Liver (tissue), 9 donors: ENCODE measurements around the gene SPN. TPM values are rescaled to one million over a fixed set of nuclear protein-coding genes. Genes with fewer than 3 reads are reported as not detected.
"Not testable (repeated sequence)": the region's sequence is repeated elsewhere in the genome, so short reads cannot be mapped to it uniquely, and the experiment has no call there.

Experiments used
- DNase-seq: peaks from one replicate; pipeline ENCODE4 v3.0.0-alpha.2; 2017; ENCODE audit warnings: low spot score
- H3K27ac ChIP-seq, 2 donors: one replicate each; pipeline ENCODE4 v1.7.0; 2013; ENCODE audit warnings: inconsistent platforms in 2 of 2, low read length in 2 of 2, control low read depth in 1 of 2, low read depth in 1 of 2, mild to moderate bottlenecking in 1 of 2
- H3K27me3 ChIP-seq, 4 donors: one replicate each; pipeline versions ENCODE4 v1.6.1 to v1.7.0; 2013; ENCODE audit warnings: low read length in 3 of 4, inconsistent platforms in 1 of 4, mild to moderate bottlenecking in 1 of 4, moderate library complexity in 1 of 4; ENCODE audit not compliant: control insufficient read depth in 4 of 4, insufficient read depth in 4 of 4
- H3K36me3 ChIP-seq, 4 donors: one replicate each; pipeline versions ENCODE4 v1.6.1 to v1.7.0; 2013; ENCODE audit warnings: low read length in 3 of 4, mild to moderate bottlenecking in 3 of 4, low read depth in 1 of 4, moderate library complexity in 1 of 4; ENCODE audit not compliant: control insufficient read depth in 4 of 4, insufficient read depth in 3 of 4
- H3K4me1 ChIP-seq, 4 donors: one replicate each; pipeline versions ENCODE4 v1.6.1 to v1.7.0; 2013; ENCODE audit warnings: low read length in 3 of 4, mild to moderate bottlenecking in 3 of 4, moderate library complexity in 1 of 4; ENCODE audit not compliant: control insufficient read depth in 4 of 4, insufficient read depth in 4 of 4
- H3K4me3 ChIP-seq, 3 donors: one replicate each; pipeline versions ENCODE4 v1.6.1 to v1.7.0; 2013; ENCODE audit warnings: low read length in 3 of 3, control low read depth in 1 of 3, low read depth in 1 of 3, mild to moderate bottlenecking in 1 of 3
- H3K9ac ChIP-seq, 2 donors: one replicate each; pipeline ENCODE4 v1.7.0; 2013; ENCODE audit warnings: low read length in 2 of 2, mild to moderate bottlenecking in 2 of 2, moderate library complexity in 2 of 2, control low read depth in 1 of 2, low read depth in 1 of 2
- H3K9me3 ChIP-seq, 4 donors: one replicate each; pipeline versions ENCODE4 v1.6.1 to v1.7.0; 2013; ENCODE audit warnings: low read length in 3 of 4; ENCODE audit not compliant: control insufficient read depth in 4 of 4
- ATF3 ChIP-seq: IDR thresholded peaks from 2 replicates; pipeline ENCODE4 v1.6.1; 2016; ENCODE audit warnings: antibody characterized with exemption
- CTCF ChIP-seq: fragments of 150-350 bp; IDR thresholded peaks from 2 replicates; pipeline ENCODE4 v1.5.1; 2017; ENCODE audit warnings: improper control_type of control experiment, low read depth, low read length; ENCODE audit not compliant: missing input control
- FOXA1 ChIP-seq: IDR thresholded peaks from 2 replicates; pipeline ENCODE4 v1.6.1; 2016; ENCODE audit warnings: antibody characterized with exemption
- FOXA2 ChIP-seq: IDR thresholded peaks from 2 replicates; pipeline ENCODE4 v1.6.1; 2016; ENCODE audit warnings: antibody characterized with exemption
- GABPA ChIP-seq, 2 donors: IDR thresholded peaks in 1 of 2; conservative IDR thresholded peaks in 1 of 2; 2 replicates each; pipeline ENCODE4 v1.6.1; 2016; ENCODE audit warnings: antibody characterized with exemption in 2 of 2, mild to moderate bottlenecking in 1 of 2, moderate library complexity in 1 of 2
- HNF4A ChIP-seq, 2 donors: conservative IDR thresholded peaks; 2 replicates each; pipeline ENCODE4 v1.6.1; 2016; ENCODE audit warnings: antibody characterized with exemption in 2 of 2, mild to moderate bottlenecking in 2 of 2
- HNF4G ChIP-seq: IDR thresholded peaks from 2 replicates; pipeline ENCODE4 v1.6.1; 2016; ENCODE audit warnings: antibody characterized with exemption
- JUND ChIP-seq, 2 donors: IDR thresholded peaks; 2 replicates each; pipeline ENCODE4 v1.6.1; 2016; ENCODE audit warnings: antibody characterized with exemption in 2 of 2
- MAX ChIP-seq: IDR thresholded peaks from 2 replicates; pipeline ENCODE4 v1.6.1; 2016; ENCODE audit warnings: antibody characterized with exemption
- NR2F2 ChIP-seq: IDR thresholded peaks from 2 replicates; pipeline ENCODE4 v1.6.1; 2016; ENCODE audit warnings: antibody characterized with exemption
- REST ChIP-seq: IDR thresholded peaks from 2 replicates; pipeline ENCODE4 v1.6.1; 2016; ENCODE audit warnings: antibody characterized with exemption, mild to moderate bottlenecking
- RXRA ChIP-seq, 2 donors: IDR thresholded peaks; 2 replicates each; pipeline ENCODE4 v1.6.1; 2017 to 2018; ENCODE audit warnings: antibody characterized with exemption in 2 of 2, mild to moderate bottlenecking in 1 of 2
- SP1 ChIP-seq: IDR thresholded peaks from 2 replicates; pipeline ENCODE4 v1.6.1; 2018; ENCODE audit warnings: antibody characterized with exemption, mild to moderate bottlenecking
- YY1 ChIP-seq: IDR thresholded peaks from 2 replicates; pipeline ENCODE4 v1.6.1; 2016; ENCODE audit warnings: antibody characterized with exemption, mild to moderate bottlenecking
- ZBTB33 ChIP-seq: IDR thresholded peaks from 2 replicates; pipeline ENCODE4 v1.6.1; 2016; ENCODE audit warnings: antibody characterized with exemption
- WGBS: extraction: QIAGEN DNeasy Blood & Tissue Kit; methylation state at CpG from one replicate; pipeline ENCODE4 v1.1.7; 2013; 5-methylcytosine and 5-hydroxymethylcytosine counted together
- polyA plus RNA-seq, 2 donors: library from polyadenylated mRNA; stranded (reverse) in 1 of 2; unstranded in 1 of 2; fragments of 200-250 nt in 1 of 2; fragments of >200 nt in 1 of 2; fragmentation: Nextera tagmentation in 1 of 2; extraction: Ambion mirVana in 1 of 2; gene quantifications; one replicate each; pipeline versions ENCODE4 v1.2.1 to v1.2.3, GENCODE V29; 2013 to 2015
- total RNA-seq, 2 donors: library from RNA; depleted of rRNA; stranded (reverse); fragments of >200 nt; gene quantifications; one replicate each; pipeline ENCODE4 v1.2.3, GENCODE V29; 2014
- donor health status: healthy.
- donor health status: healthy.
- donor health status: healthy.
- donor health status: healthy.
- donor health status: healthy.

Gene SPN
- total and polyA plus RNA-seq, 4 donors: 0.85 to 31.2 (median 0.91) TPM

GRCh38 chr16:29665294-29666077 lies 2.4 kb downstream of the SPN start (continued):
- TF ChIP-seq MAX (no peak), JUND (IDR thresholded peaks at IDR 0.05) (no peak), FOXA2 (no peak), FOXA1 (no peak), ATF3 (no peak), SP1 (no peak)

- not testable (repeated sequence) for H3K4me3 ChIP-seq, DNase-seq, H3K9me3 ChIP-seq, H3K27me3 ChIP-seq, H3K4me1 ChIP-seq, H3K9ac ChIP-seq, H3K27ac ChIP-seq, H3K36me3 ChIP-seq
- WGBS: 89% methylated on average over 6 of the region's 6 CpGs
These were observed 4.2 kb downstream of the SPN start for GRCh38 chr16:29667322-29667610.

- TF ChIP-seq SP1: no peak
- no peak for TF ChIP-seq HNF4A (conservative IDR thresholded peaks at IDR 0.05)
- no peak for TF ChIP-seq HNF4G
- TF ChIP-seq MAX: no peak
- no peak for TF ChIP-seq FOXA2
- TF ChIP-seq REST: no peak
- TF ChIP-seq FOXA1: no peak
- TF ChIP-seq YY1: no peak
- TF ChIP-seq NR2F2: no peak
- TF ChIP-seq ZBTB33: no peak
- TF ChIP-seq ATF3: no peak
- no peak for TF ChIP-seq CTCF
- no peak for TF ChIP-seq RXRA (IDR thresholded peaks at IDR 0.05)
- no peak for TF ChIP-seq GABPA (IDR thresholded peaks at IDR 0.05 in 1 of 2, conservative IDR thresholded peaks at IDR 0.05 in 1 of 2)
- no peak overlapping the region for H3K4me3 ChIP-seq
- H3K4me1 ChIP-seq: no peaks in the 10 kb centered on the region
- H3K27ac ChIP-seq: no peak overlapping the region
- H3K9ac ChIP-seq: no peak overlapping the region
- H3K9me3 ChIP-seq: no peaks in the 10 kb centered on the region
- 97% methylated on average over 12 of the region's 12 CpGs for WGBS
- DNase-seq: no peak
- no peaks in the 10 kb centered on the region for H3K36me3 ChIP-seq
- H3K27me3 ChIP-seq: no peaks in the 10 kb centered on the region
These were observed 4.7 kb downstream of the SPN start for GRCh38 chr16:29667755-29668154.
